Hepatocyte (in vitro differentiated cells): ENCODE measurements around the gene RBMS1. TPM values are rescaled to one million over a fixed set of nuclear protein-coding genes. Genes with fewer than 3 reads are reported as not detected.

Source experiments
- DNase-seq: peaks from one replicate; pipeline ENCODE4 v3.0.0-alpha.2; 2016; ENCODE audit warnings: low spot score
- H2AFZ ChIP-seq: fragments of 200-600 bp; sonication (generic); 2 replicates; pipeline ENCODE4 v1.6.0; 2016; ENCODE audit warnings: antibody characterized with exemption, mild to moderate bottlenecking
- H3K27ac ChIP-seq: fragments of 200-600 bp; sonication (generic); 2 replicates; pipeline ENCODE4 v1.5.1; 2016; ENCODE audit warnings: mild to moderate bottlenecking
- H3K27me3 ChIP-seq: fragments of 200-600 bp; sonication (generic); 2 replicates; pipeline ENCODE4 v1.6.1; 2016
- H3K36me3 ChIP-seq: fragments of 200-600 bp; sonication (generic); replicated peaks from 2 replicates; pipeline ENCODE4 v1.5.1; 2016; ENCODE audit warnings: low read depth; ENCODE audit not compliant: insufficient read depth
- H3K4me1 ChIP-seq: fragments of 200-600 bp; sonication (generic); 2 replicates; pipeline ENCODE4 v1.5.1; 2016; ENCODE audit warnings: mild to moderate bottlenecking, moderate library complexity; ENCODE audit not compliant: insufficient read depth
- H3K4me2 ChIP-seq: fragments of 200-600 bp; sonication (generic); 2 replicates; pipeline ENCODE4 v1.6.0; 2016
- H3K4me3 ChIP-seq: fragments of 200-600 bp; sonication (generic); 2 replicates; pipeline ENCODE4 v1.5.1; 2016; ENCODE audit warnings: mild to moderate bottlenecking
- H3K79me2 ChIP-seq: fragments of 200-600 bp; sonication (generic); 2 replicates; pipeline ENCODE4 v1.6.0; 2017; ENCODE audit warnings: mild to moderate bottlenecking
- H3K9me2 ChIP-seq: fragments of 200-600 bp; sonication (generic); replicated peaks from 2 replicates; pipeline ENCODE4 v1.6.0; 2017; ENCODE audit warnings: mild to moderate bottlenecking; ENCODE audit not compliant: insufficient read depth
- H3K9me3 ChIP-seq: fragments of 200-600 bp; sonication (generic); 2 replicates; pipeline ENCODE4 v1.5.1; 2016; ENCODE audit warnings: low read depth, mild to moderate bottlenecking
- H4K20me1 ChIP-seq: fragments of 200-600 bp; sonication (generic); 2 replicates; pipeline ENCODE4 v1.6.0; 2016; ENCODE audit warnings: mild to moderate bottlenecking; ENCODE audit not compliant: insufficient read depth, poor library complexity, severe bottlenecking
- EZH2 ChIP-seq: fragments of 200-600 bp; sonication (generic); IDR thresholded peaks from 2 replicates; pipeline ENCODE4 v1.6.1; 2016; ENCODE audit warnings: antibody characterized with exemption, mild to moderate bottlenecking, borderline replicate concordance
- EZH2phosphoT487 ChIP-seq: fragments of 200-600 bp; sonication (generic); IDR thresholded peaks from one replicate; pipeline ENCODE4 v1.6.1; 2018; ENCODE audit warnings: antibody characterized with exemption, mild to moderate bottlenecking, low read depth, moderate library complexity; ENCODE audit not compliant: unreplicated experiment, severe bottlenecking
- WGBS: methylation state at CpG from one replicate; pipeline ENCODE4 v1.1.6; 2016; ENCODE audit warnings: low lambda C conversion rate; ENCODE audit errors: missing lambda C conversion rate; 5-methylcytosine and 5-hydroxymethylcytosine counted together
- polyA plus RNA-seq: library from polyadenylated mRNA; unstranded; fragments of >200 nt; fragmentation: Nextera tagmentation; extraction: Ambion mirVana; gene quantifications from 2 replicates; pipeline ENCODE4 v1.2.1, GENCODE V29; 2016
- total RNA-seq: library from RNA; depleted of rRNA; stranded (reverse); fragments of >200 nt; gene quantifications from 2 replicates; pipeline ENCODE4 v1.2.3, GENCODE V29; 2014
- TF ChIP-seq, protein P1 (sequence below): fragments of 200-600 bp; sonication (generic); IDR thresholded peaks from 2 replicates; pipeline ENCODE4 v1.5.1; 2016; ENCODE audit warnings: antibody characterized with exemption, mild to moderate bottlenecking; ENCODE audit not compliant: poor library complexity

Gene RBMS1
- total and polyA plus RNA-seq, 2 experiments from 2014 or later = 87.9 to 103 TPM

- TF ChIP-seq EZH2phosphoT487 = no peak
- no peak for TF ChIP-seq EZH2
- TF ChIP-seq, protein P1, sequence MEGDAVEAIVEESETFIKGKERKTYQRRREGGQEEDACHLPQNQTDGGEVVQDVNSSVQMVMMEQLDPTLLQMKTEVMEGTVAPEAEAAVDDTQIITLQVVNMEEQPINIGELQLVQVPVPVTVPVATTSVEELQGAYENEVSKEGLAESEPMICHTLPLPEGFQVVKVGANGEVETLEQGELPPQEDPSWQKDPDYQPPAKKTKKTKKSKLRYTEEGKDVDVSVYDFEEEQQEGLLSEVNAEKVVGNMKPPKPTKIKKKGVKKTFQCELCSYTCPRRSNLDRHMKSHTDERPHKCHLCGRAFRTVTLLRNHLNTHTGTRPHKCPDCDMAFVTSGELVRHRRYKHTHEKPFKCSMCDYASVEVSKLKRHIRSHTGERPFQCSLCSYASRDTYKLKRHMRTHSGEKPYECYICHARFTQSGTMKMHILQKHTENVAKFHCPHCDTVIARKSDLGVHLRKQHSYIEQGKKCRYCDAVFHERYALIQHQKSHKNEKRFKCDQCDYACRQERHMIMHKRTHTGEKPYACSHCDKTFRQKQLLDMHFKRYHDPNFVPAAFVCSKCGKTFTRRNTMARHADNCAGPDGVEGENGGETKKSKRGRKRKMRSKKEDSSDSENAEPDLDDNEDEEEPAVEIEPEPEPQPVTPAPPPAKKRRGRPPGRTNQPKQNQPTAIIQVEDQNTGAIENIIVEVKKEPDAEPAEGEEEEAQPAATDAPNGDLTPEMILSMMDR = no peak
- WGBS = 79% methylated on average over 6 of the region's 6 CpGs
These were observed 162.2 kb downstream of the RBMS1 start for GRCh38 chr2:160331258-160332025.

DNA sequence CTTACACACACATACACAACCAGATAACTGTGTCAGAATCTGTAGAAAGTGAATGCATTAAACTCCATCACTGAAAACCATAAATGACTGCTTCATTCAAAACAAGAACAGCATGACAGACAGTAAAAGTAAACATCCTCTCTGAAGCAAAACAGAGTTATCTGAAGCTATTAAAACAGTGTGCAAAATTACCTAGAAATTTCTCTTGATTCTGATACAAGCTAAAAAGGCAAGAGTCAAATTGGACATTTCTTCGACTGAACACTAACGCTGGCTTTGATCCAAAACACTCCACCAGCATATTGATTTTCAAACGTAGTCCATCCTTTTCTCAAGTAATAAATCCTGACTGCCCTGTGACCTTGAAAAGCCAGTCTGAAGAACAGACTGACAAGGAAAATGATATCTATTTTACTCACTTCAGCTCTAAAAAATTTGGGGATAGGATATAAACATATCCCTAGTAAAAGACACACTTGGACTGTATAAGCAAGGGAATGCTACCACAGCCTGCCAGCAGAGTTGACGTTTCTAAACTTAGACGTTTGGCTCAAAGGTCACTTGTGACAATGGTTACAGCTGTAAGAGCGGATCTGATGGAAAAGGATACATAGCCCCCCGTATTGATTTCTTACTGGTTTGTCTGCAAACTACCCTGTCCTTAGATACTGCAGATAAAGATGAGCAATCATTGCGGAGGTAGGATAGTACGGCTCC is 164.6 kb downstream of the RBMS1 start:
- H3K36me3 ChIP-seq = no peaks in the 10 kb centered on the region
- no peak overlapping the region for H3K4me3 ChIP-seq
- peaks cover 52% of the 10 kb centered on the region for H4K20me1 ChIP-seq
- peak overlapping the region; percentile 43 for H3K4me2 ChIP-seq
- no peaks in the 10 kb centered on the region for H3K27me3 ChIP-seq
- no peak overlapping the region for H2AFZ ChIP-seq
- no peaks in the 10 kb centered on the region for H3K9me2 ChIP-seq
- H3K79me2 ChIP-seq = peaks cover 96% of the 10 kb centered on the region
- no peaks in the 10 kb centered on the region for H3K9me3 ChIP-seq
- TF ChIP-seq EZH2 = no peak
- TF ChIP-seq, protein P1 = no peak
- TF ChIP-seq EZH2phosphoT487 = no peak
- DNase-seq = no peak
- WGBS = 34% methylated on average over 9 of the region's 9 CpGs
- peaks cover 28% of the 10 kb centered on the region for H3K4me1 ChIP-seq
- no peak overlapping the region for H3K27ac ChIP-seq

More at GRCh38 chr2:160331258-160332025, 162.2 kb downstream of the RBMS1 start:
- no peak overlapping the region for H2AFZ ChIP-seq
- H3K27ac ChIP-seq = no peak overlapping the region
- no peak overlapping the region for H3K4me3 ChIP-seq
- H3K9me2 ChIP-seq = no peaks in the 10 kb centered on the region
- no peaks in the 10 kb centered on the region for H3K36me3 ChIP-seq
- H3K4me1 ChIP-seq = peaks cover 25% of the 10 kb centered on the region
- no peak overlapping the region for H3K4me2 ChIP-seq
- peaks cover 52% of the 10 kb centered on the region for H4K20me1 ChIP-seq
- no peaks in the 10 kb centered on the region for H3K27me3 ChIP-seq
- no peaks in the 10 kb centered on the region for H3K9me3 ChIP-seq
- H3K79me2 ChIP-seq = peaks cover 98% of the 10 kb centered on the region
- no peak for DNase-seq

DNA sequence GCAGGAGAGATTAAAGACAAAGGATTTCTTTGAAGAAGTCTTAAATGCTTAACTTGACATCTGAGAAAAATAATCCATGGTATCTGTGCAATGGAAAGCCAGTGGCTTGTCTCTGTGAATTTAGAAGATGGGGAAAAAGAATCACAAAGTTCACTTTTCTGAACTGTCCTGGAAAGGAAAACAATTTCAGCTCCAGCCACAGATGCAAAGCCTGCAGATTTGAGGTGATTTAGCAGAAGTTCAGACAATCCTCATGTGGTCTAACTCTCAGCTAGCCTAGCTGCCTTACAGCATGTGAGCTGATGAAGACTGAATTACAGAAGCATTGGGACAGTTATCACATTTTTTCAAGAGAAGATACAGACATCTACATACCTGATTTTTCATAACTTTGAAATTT is 166.8 kb downstream of the RBMS1 start:
- no peak for TF ChIP-seq EZH2phosphoT487
- no peak for TF ChIP-seq EZH2
- TF ChIP-seq, protein P1 = no peak
- peaks cover 97% of the 10 kb centered on the region for H3K79me2 ChIP-seq
- peaks cover 41% of the 10 kb centered on the region for H4K20me1 ChIP-seq
- H3K4me3 ChIP-seq = no peak overlapping the region
- DNase-seq = no peak
- no peak overlapping the region for H2AFZ ChIP-seq
- H3K27ac ChIP-seq = peak overlapping the region; percentile 17
- no peaks in the 10 kb centered on the region for H3K36me3 ChIP-seq
- no peaks in the 10 kb centered on the region for H3K9me2 ChIP-seq
- no peak overlapping the region for H3K4me2 ChIP-seq
- no peaks in the 10 kb centered on the region for H3K27me3 ChIP-seq
- H3K4me1 ChIP-seq = peaks cover 27% of the 10 kb centered on the region
- no peaks in the 10 kb centered on the region for H3K9me3 ChIP-seq
